ENCODE measurements around the gene ZFHX3. TPM values are rescaled to one million over a fixed set of nuclear protein-coding genes. Genes with fewer than 3 reads are reported as not detected.

The ZFHX3 gene
- total RNA-seq, 2 donors from 2014 or later: 0.50 to 0.78 TPM

DNA sequence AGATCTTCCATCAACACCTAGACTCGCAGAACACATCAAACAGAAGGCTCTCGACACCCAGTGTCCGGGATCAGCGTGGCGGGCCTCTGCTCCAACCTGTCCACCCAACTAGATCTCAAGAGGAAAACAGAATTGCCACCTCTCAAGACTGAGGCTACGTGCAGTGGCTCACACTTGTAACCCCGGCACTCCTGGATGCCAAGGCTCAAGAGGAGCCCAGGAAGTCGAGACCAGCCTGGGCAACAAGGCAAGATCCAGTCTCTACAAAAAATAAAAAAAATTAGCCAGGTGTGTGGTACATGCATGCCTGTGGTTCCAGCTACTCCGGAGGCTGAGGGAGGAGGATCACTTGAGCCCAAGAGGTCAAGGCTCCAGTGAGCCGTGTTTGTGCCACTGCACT, 132.6 kb downstream of the ZFHX3 start:
- Mint-ChIP-seq H3K36me3 (no peaks in the 10 kb centered on the region), H3K4me1 (ENCODE audit: low read depth in 2 of 2) (no peaks in the 10 kb centered on the region)
- no peak for DNase-seq (ENCODE audit: low spot score)

GRCh38 chr16:72913551-72913950, 134.4 kb downstream of the ZFHX3 start:
- no peak for DNase-seq (ENCODE audit: low spot score)
- Mint-ChIP-seq H3K9me3 (no peaks in the 10 kb centered on the region), H3K4me3 (no peak overlapping the region), H3K27me3 (no peaks in the 10 kb centered on the region), H3K27ac (no peak overlapping the region), H3K4me1 (ENCODE audit: low read depth in 2 of 2) (no peaks in the 10 kb centered on the region), H3K36me3 (no peaks in the 10 kb centered on the region)
- no peak for ATAC-seq

More for the DNA sequence above, 132.6 kb downstream of the ZFHX3 start:
- no peak overlapping the region for H3K4me3 Mint-ChIP-seq
- ATAC-seq: no peak
- no peak overlapping the region for H3K27ac Mint-ChIP-seq
- no peaks in the 10 kb centered on the region for H3K27me3 Mint-ChIP-seq
- no peaks in the 10 kb centered on the region for H3K9me3 Mint-ChIP-seq

GRCh38 chr16:72911971-72912370, 136.0 kb downstream of the ZFHX3 start:
- no peak for ATAC-seq

GRCh38 chr16:72910875-72911274, 137.1 kb downstream of the ZFHX3 start:
- peaks cover under 1% of the 10 kb centered on the region in 2 donors for H3K4me1 Mint-ChIP-seq (ENCODE audit: low read depth in 2 of 2)
- no peaks in the 10 kb centered on the region for H3K27me3 Mint-ChIP-seq
- no peak for ATAC-seq
- no peak overlapping the region for H3K27ac Mint-ChIP-seq
- no peak for DNase-seq (ENCODE audit: low spot score)
- H3K4me3 Mint-ChIP-seq: no peak overlapping the region
- no peaks in the 10 kb centered on the region for H3K36me3 Mint-ChIP-seq
- no peaks in the 10 kb centered on the region for H3K9me3 Mint-ChIP-seq

More at GRCh38 chr16:72911971-72912370, 136.0 kb downstream of the ZFHX3 start:
- H3K36me3 Mint-ChIP-seq: no peaks in the 10 kb centered on the region
- H3K4me1 Mint-ChIP-seq (ENCODE audit: low read depth in 2 of 2): no peaks in the 10 kb centered on the region
- H3K4me3 Mint-ChIP-seq: no peak overlapping the region
- no peak overlapping the region for H3K27ac Mint-ChIP-seq
- no peak for DNase-seq (ENCODE audit: low spot score)
- H3K27me3 Mint-ChIP-seq: no peaks in the 10 kb centered on the region
- H3K9me3 Mint-ChIP-seq: no peaks in the 10 kb centered on the region

GRCh38 chr16:72910381-72910780, 137.5 kb downstream of the ZFHX3 start:
- Mint-ChIP-seq H3K9me3 (no peaks in the 10 kb centered on the region), H3K36me3 (no peaks in the 10 kb centered on the region), H3K27me3 (no peaks in the 10 kb centered on the region), H3K4me1 (ENCODE audit: low read depth in 2 of 2) (peaks cover 4% of the 10 kb centered on the region in 2 donors), H3K4me3 (no peak overlapping the region), H3K27ac (no peak overlapping the region)
- ATAC-seq: no peak
- no peak for DNase-seq (ENCODE audit: low spot score)

- Mint-ChIP-seq H3K27me3 (no peaks in the 10 kb centered on the region), H3K4me3 (no peak overlapping the region), H3K27ac (no peak overlapping the region), H3K36me3 (no peaks in the 10 kb centered on the region), H3K9me3 (no peaks in the 10 kb centered on the region), H3K4me1 (ENCODE audit: low read depth in 2 of 2) (peaks cover 4 to 7% of the 10 kb centered on the region in 2 donors)
- DNase-seq (ENCODE audit: low spot score): no peak
- ATAC-seq: no peak
Measured at GRCh38 chr16:72909196-72909595, 138.7 kb downstream of the ZFHX3 start.

GRCh38 chr16:72908362-72909167, 139.4 kb downstream of the ZFHX3 start:
- no peak overlapping the region for H3K4me3 Mint-ChIP-seq
- no peaks in the 10 kb centered on the region for H3K27me3 Mint-ChIP-seq
- no peaks in the 10 kb centered on the region for H3K36me3 Mint-ChIP-seq
- peak overlapping the region in 1 of 2 donors; percentile 23 for H3K27ac Mint-ChIP-seq
- DNase-seq (ENCODE audit: low spot score) (no peak), ATAC-seq (no peak)
- H3K9me3 Mint-ChIP-seq: no peaks in the 10 kb centered on the region
- peaks cover 4 to 7% of the 10 kb centered on the region in 2 donors for H3K4me1 Mint-ChIP-seq (ENCODE audit: low read depth in 2 of 2)

GRCh38 chr16:72905581-72905980, 142.3 kb downstream of the ZFHX3 start:
- no peak for ATAC-seq
- Mint-ChIP-seq H3K27ac (no peak overlapping the region), H3K4me1 (ENCODE audit: low read depth in 2 of 2) (peaks cover 4 to 7% of the 10 kb centered on the region in 2 donors), H3K36me3 (no peaks in the 10 kb centered on the region), H3K27me3 (no peaks in the 10 kb centered on the region), H3K4me3 (no peak overlapping the region), H3K9me3 (no peaks in the 10 kb centered on the region)
- no peak for DNase-seq (ENCODE audit: low spot score)

GRCh38 chr16:72903176-72903575, 144.8 kb downstream of the ZFHX3 start:
- Mint-ChIP-seq H3K9me3 (no peaks in the 10 kb centered on the region), H3K4me1 (ENCODE audit: low read depth in 2 of 2) (peaks cover 4 to 9% of the 10 kb centered on the region in 2 donors), H3K27me3 (no peaks in the 10 kb centered on the region)

GRCh38 chr16:72902206-72902605, 145.7 kb downstream of the ZFHX3 start:
- ATAC-seq (no peak), DNase-seq (ENCODE audit: low spot score) (no peak)
- H3K27ac Mint-ChIP-seq: peak overlapping the region in 1 of 2 donors; percentile 55
- H3K36me3 Mint-ChIP-seq: no peaks in the 10 kb centered on the region
- H3K27me3 Mint-ChIP-seq: no peaks in the 10 kb centered on the region
- H3K4me3 Mint-ChIP-seq: no peak overlapping the region
- peaks cover 4 to 9% of the 10 kb centered on the region in 2 donors for H3K4me1 Mint-ChIP-seq (ENCODE audit: low read depth in 2 of 2)
- H3K9me3 Mint-ChIP-seq: no peaks in the 10 kb centered on the region

More at GRCh38 chr16:72903176-72903575, 144.8 kb downstream of the ZFHX3 start:
- no peak for DNase-seq (ENCODE audit: low spot score)
- Mint-ChIP-seq H3K36me3 (no peaks in the 10 kb centered on the region), H3K4me3 (no peak overlapping the region), H3K27ac (no peak overlapping the region)
- no peak for ATAC-seq

GRCh38 chr16:72901000-72901627, 146.8 kb downstream of the ZFHX3 start:
- Mint-ChIP-seq H3K27me3 (no peaks in the 10 kb centered on the region), H3K4me1 (ENCODE audit: low read depth in 2 of 2) (peaks cover 4 to 9% of the 10 kb centered on the region in 2 donors), H3K9me3 (no peaks in the 10 kb centered on the region), H3K4me3 (no peak overlapping the region), H3K36me3 (no peaks in the 10 kb centered on the region), H3K27ac (no peak overlapping the region)
- DNase-seq (ENCODE audit: low spot score): no peak
- ATAC-seq: no peak

DNA sequence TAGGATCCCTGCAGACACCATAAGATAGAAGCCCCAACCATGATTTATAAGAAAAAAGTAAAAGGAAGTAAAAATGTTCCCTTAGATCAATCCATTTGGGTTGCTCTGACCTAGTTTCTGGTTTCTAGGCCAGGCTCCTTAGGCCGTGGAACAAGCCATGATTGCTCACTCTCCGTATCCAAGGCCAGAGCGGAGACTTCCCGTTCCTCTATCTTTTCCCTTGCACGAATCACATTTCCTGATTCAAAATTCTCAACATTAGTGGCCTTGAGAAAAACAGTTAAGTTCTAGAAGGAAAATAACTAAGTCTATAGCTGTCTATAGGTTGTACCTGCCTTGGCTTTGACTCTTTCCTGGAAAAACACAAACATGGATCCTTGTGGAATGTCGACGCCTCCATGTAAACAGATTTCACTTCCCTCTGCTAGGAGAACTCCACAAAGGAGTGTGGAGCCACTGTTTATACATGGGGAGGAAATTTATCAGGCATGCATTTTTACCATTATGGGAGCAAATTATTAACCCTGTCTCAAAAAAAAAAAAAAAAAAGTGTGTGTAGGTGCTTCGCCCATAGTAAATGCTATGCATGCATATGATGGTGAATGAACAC, 149.6 kb downstream of the ZFHX3 start:
- peaks cover 0 to 2% of the 10 kb centered on the region in 2 donors for H3K4me1 Mint-ChIP-seq (ENCODE audit: low read depth in 2 of 2)
- H3K27me3 Mint-ChIP-seq: no peaks in the 10 kb centered on the region
- no peak overlapping the region for H3K4me3 Mint-ChIP-seq
- H3K9me3 Mint-ChIP-seq: no peaks in the 10 kb centered on the region
- H3K36me3 Mint-ChIP-seq: no peaks in the 10 kb centered on the region
- H3K27ac Mint-ChIP-seq: no peak overlapping the region
- DNase-seq (ENCODE audit: low spot score) (no peak), ATAC-seq (no peak)

- Mint-ChIP-seq H3K27me3 (no peaks in the 10 kb centered on the region), H3K27ac (no peak overlapping the region), H3K4me3 (no peak overlapping the region), H3K36me3 (no peaks in the 10 kb centered on the region), H3K9me3 (no peaks in the 10 kb centered on the region), H3K4me1 (ENCODE audit: low read depth in 2 of 2) (peaks cover 0 to 2% of the 10 kb centered on the region in 2 donors)
- ATAC-seq (no peak), DNase-seq (ENCODE audit: low spot score) (no peak)
Measured at GRCh38 chr16:72897707-72898106, 150.2 kb downstream of the ZFHX3 start.
